HepG2 (cell line): Measurements from ENCODE around the gene ICAM3. TPM values are rescaled to one million over a fixed set of nuclear protein-coding genes. Genes with fewer than 3 reads are reported as not detected.
A peak's percentile ranks its signal among the peaks of the same experiment; 100 is the strongest.

Source experiments
- GPN1 ChIP-seq: sonication (generic); formaldehyde crosslinking; IDR thresholded peaks from 2 replicates; pipeline ENCODE4 v1.5.1; 2020; ENCODE audit warnings: missing genetic modification reagents, borderline replicate concordance
- HDAC2 ChIP-seq: sonication (generic); formaldehyde crosslinking; IDR thresholded peaks from 2 replicates; pipeline ENCODE4 v1.4.0; 2020; ENCODE audit warnings: missing genetic modification reagents
- HHEX ChIP-seq: IDR thresholded peaks from 2 replicates; pipeline ENCODE4 v1.6.1; 2016; ENCODE audit warnings: control low read depth
- IRF2 ChIP-seq: IDR thresholded peaks from 2 replicates; pipeline ENCODE4 v1.6.1; 2018; ENCODE audit warnings: missing genetic modification reagents, missing compliant biosample characterization
- ISX ChIP-seq: sonication (generic); formaldehyde crosslinking; conservative IDR thresholded peaks from 2 replicates; pipeline ENCODE4 v1.5.0; 2020; ENCODE audit warnings: missing genetic modification reagents
- JUN ChIP-seq: sonication (generic); formaldehyde crosslinking; IDR thresholded peaks from 2 replicates; pipeline ENCODE4 v1.4.0; 2020; ENCODE audit warnings: mild to moderate bottlenecking, missing genetic modification reagents
- MBD4 ChIP-seq: IDR thresholded peaks from 2 replicates; pipeline ENCODE4 v1.6.1; 2012; ENCODE audit warnings: low read length, inconsistent platforms, borderline replicate concordance
- NR2F6 ChIP-seq, 2 experiments: IDR thresholded peaks; 2 replicates each; pipeline ENCODE4 v1.6.1; 2016; ENCODE audit warnings: antibody characterized with exemption in 1 of 2, mild to moderate bottlenecking in 1 of 2
- PCBP2 ChIP-seq: fragments of 200-400 bp; formaldehyde crosslinking; optimal IDR thresholded peaks from 2 replicates; pipeline ENCODE3; 2018; ENCODE audit warnings: low read length, low read depth; ENCODE audit not compliant: poor library complexity, severe bottlenecking
- SP1 ChIP-seq, 2 experiments: fragments of 450-650 bp in 1 of 2; sonication (generic) in 1 of 2; formaldehyde crosslinking in 1 of 2; IDR thresholded peaks; 2 replicates each; pipeline versions ENCODE4 v1.4.0 to v1.6.1; 2016 to 2020; ENCODE audit warnings: missing genetic modification reagents in 1 of 2
- TCF7 ChIP-seq: sonication (generic); IDR thresholded peaks from 2 replicates; pipeline ENCODE4 v1.6.1; 2016; ENCODE audit warnings: antibody characterized with exemption, low read depth
- ZMYM2 ChIP-seq: sonication (generic); formaldehyde crosslinking; IDR thresholded peaks from 2 replicates; pipeline ENCODE4 v1.8.0; 2022; ENCODE audit warnings: mild to moderate bottlenecking, missing genetic modification reagents
- ZNF773 ChIP-seq: sonication (generic); formaldehyde crosslinking; IDR thresholded peaks from 2 replicates; pipeline ENCODE4 v1.4.0; 2020; ENCODE audit warnings: missing genetic modification reagents, borderline replicate concordance
- polyA plus RNA-seq, 8 experiments: library from polyadenylated mRNA; depleted of rRNA in 3 of 8; stranded (reverse) in 7 of 8; unstranded in 1 of 8; fragments of >200 nt; fragmentation: Illumina TruSeq in 4 of 8; extraction: Trizol in 4 of 8; gene quantifications; 2 replicates each; pipeline versions ENCODE4 v1.2.1 to v1.2.3, GENCODE V29; 2011 to 2016; ENCODE audit warnings: low read depth in 4 of 8, missing spikeins in 1 of 8, mixed read lengths in 1 of 8; ENCODE audit not compliant: insufficient read depth in 1 of 8
- total RNA-seq, 5 experiments: library from RNA; depleted of rRNA; stranded (reverse); fragments of >200 nt; fragmentation: Illumina TruSeq; extraction: Trizol; gene quantifications; 2 replicates each; pipeline ENCODE4 v1.2.3, GENCODE V29; 2016; ENCODE audit warnings: low read depth in 1 of 5
- TF ChIP-seq, protein P1 (sequence below): sonication (generic); formaldehyde crosslinking; IDR thresholded peaks from 2 replicates; pipeline ENCODE4 v1.4.0; 2020; ENCODE audit warnings: missing genetic modification reagents
- TF ChIP-seq, protein P2 (sequence below): sonication (generic); formaldehyde crosslinking; IDR thresholded peaks from 2 replicates; pipeline ENCODE4 v1.5.0; 2020; ENCODE audit warnings: mild to moderate bottlenecking, missing genetic modification reagents
- TF ChIP-seq, protein P3 (sequence below): sonication (generic); formaldehyde crosslinking; IDR thresholded peaks from 2 replicates; pipeline ENCODE4 v1.4.0; 2020; ENCODE audit warnings: missing genetic modification reagents, borderline replicate concordance
- TF ChIP-seq, protein P4 (sequence below): sonication (generic); formaldehyde crosslinking; IDR thresholded peaks from 2 replicates; pipeline ENCODE4 v1.5.0; 2020; ENCODE audit warnings: missing genetic modification reagents

Gene ICAM3
- total and polyA plus RNA-seq, 2 of the 13 experiments (the other 11 are each of a cell fraction or from before 2014, with no cell fraction given): 14.1 to 21.0 TPM

DNA sequence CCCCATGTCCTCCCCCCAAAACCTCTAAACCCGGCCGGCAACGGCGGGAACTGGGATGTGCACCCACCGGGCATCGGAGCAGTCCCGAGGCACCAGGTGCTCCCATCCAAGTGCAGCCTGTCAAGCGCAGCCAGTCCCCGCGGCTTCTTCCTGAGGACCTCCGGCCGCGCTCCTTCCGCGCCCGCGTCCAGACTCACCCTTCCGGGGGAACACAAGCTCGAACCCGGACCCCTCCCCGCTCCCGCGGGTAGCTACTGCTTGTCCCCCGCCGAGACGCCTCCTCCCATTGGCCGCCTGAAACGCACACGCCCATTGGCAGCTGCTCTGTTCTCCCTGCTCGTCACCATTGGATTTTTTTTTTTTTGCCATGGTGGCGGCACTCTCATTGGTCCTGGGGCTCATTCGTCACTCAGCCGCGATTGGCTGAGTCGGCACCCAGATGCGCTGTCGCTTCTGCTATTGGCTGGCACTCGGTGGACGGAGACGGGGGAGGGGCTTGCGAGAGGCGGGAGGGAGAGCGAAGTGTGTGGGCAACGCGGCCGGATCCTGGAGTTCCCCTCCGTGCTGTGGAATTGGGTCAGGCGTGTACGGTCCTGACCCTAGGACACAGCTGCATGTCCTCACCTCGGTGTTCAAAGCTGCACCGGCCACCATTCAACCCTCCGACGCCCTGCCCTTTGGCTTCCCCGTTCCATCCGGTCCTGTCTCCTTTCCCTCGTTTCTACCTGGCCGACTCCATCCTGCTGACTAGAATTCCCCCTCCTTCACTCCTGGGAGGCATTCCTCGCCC lies 41.1 kb upstream of the ICAM3 start, which contains the start of gene TYK2 (continued):
- TF ChIP-seq, protein P1, sequence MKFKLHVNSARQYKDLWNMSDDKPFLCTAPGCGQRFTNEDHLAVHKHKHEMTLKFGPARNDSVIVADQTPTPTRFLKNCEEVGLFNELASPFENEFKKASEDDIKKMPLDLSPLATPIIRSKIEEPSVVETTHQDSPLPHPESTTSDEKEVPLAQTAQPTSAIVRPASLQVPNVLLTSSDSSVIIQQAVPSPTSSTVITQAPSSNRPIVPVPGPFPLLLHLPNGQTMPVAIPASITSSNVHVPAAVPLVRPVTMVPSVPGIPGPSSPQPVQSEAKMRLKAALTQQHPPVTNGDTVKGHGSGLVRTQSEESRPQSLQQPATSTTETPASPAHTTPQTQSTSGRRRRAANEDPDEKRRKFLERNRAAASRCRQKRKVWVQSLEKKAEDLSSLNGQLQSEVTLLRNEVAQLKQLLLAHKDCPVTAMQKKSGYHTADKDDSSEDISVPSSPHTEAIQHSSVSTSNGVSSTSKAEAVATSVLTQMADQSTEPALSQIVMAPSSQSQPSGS: no peak; the same call in 1 of the 2 replicates
- TF ChIP-seq IRF2: peak; percentile 53; the same call in 1 of the 2 replicates
- no peak for TF ChIP-seq TCF7
- no peak for TF ChIP-seq ISX (CRISPR knock-in tag)
- TF ChIP-seq, protein P2, sequence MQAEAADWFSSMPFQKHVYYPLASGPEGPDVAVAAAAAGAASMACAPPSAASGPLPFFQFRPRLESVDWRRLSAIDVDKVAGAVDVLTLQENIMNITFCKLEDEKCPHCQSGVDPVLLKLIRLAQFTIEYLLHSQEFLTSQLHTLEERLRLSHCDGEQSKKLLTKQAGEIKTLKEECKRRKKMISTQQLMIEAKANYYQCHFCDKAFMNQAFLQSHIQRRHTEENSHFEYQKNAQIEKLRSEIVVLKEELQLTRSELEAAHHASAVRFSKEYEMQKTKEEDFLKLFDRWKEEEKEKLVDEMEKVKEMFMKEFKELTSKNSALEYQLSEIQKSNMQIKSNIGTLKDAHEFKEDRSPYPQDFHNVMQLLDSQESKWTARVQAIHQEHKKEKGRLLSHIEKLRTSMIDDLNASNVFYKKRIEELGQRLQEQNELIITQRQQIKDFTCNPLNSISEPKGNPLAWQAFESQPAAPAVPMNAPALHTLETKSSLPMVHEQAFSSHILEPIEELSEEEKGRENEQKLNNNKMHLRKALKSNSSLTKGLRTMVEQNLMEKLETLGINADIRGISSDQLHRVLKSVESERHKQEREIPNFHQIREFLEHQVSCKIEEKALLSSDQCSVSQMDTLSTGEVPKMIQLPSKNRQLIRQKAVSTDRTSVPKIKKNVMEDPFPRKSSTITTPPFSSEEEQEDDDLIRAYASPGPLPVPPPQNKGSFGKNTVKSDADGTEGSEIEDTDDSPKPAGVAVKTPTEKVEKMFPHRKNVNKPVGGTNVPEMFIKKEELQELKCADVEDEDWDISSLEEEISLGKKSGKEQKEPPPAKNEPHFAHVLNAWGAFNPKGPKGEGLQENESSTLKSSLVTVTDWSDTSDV (CRISPR knock-in tag): peak; percentile 76; the same call in 1 of the 2 replicates
- TF ChIP-seq HHEX (CRISPR knock-in tag): no peak; the same call in 1 of the 2 replicates
- TF ChIP-seq, protein P3, sequence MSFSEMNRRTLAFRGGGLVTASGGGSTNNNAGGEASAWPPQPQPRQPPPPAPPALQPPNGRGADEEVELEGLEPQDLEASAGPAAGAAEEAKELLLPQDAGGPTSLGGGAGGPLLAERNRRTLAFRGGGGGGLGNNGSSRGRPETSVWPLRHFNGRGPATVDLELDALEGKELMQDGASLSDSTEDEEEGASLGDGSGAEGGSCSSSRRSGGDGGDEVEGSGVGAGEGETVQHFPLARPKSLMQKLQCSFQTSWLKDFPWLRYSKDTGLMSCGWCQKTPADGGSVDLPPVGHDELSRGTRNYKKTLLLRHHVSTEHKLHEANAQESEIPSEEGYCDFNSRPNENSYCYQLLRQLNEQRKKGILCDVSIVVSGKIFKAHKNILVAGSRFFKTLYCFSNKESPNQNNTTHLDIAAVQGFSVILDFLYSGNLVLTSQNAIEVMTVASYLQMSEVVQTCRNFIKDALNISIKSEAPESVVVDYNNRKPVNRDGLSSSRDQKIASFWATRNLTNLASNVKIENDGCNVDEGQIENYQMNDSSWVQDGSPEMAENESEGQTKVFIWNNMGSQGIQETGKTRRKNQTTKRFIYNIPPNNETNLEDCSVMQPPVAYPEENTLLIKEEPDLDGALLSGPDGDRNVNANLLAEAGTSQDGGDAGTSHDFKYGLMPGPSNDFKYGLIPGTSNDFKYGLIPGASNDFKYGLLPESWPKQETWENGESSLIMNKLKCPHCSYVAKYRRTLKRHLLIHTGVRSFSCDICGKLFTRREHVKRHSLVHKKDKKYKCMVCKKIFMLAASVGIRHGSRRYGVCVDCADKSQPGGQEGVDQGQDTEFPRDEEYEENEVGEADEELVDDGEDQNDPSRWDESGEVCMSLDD (CRISPR knock-in tag): 0 out of 2 replicates have a peak, but pooled peaks have one; percentile 25
- TF ChIP-seq PCBP2: no peak
- TF ChIP-seq HDAC2 (CRISPR knock-in tag): peak; percentile 52
- no peak for TF ChIP-seq MBD4
- TF ChIP-seq, protein P4, sequence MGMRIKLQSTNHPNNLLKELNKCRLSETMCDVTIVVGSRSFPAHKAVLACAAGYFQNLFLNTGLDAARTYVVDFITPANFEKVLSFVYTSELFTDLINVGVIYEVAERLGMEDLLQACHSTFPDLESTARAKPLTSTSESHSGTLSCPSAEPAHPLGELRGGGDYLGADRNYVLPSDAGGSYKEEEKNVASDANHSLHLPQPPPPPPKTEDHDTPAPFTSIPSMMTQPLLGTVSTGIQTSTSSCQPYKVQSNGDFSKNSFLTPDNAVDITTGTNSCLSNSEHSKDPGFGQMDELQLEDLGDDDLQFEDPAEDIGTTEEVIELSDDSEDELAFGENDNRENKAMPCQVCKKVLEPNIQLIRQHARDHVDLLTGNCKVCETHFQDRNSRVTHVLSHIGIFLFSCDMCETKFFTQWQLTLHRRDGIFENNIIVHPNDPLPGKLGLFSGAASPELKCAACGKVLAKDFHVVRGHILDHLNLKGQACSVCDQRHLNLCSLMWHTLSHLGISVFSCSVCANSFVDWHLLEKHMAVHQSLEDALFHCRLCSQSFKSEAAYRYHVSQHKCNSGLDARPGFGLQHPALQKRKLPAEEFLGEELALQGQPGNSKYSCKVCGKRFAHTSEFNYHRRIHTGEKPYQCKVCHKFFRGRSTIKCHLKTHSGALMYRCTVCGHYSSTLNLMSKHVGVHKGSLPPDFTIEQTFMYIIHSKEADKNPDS (CRISPR knock-in tag): no peak
- no peak for TF ChIP-seq SP1 (IDR thresholded peaks at IDR 0.05)
- peak; percentile 82 for TF ChIP-seq SP1 (CRISPR knock-in tag; IDR thresholded peaks at IDR 0.05)
- TF ChIP-seq ZNF773 (CRISPR knock-in tag): no peak
- no peak for TF ChIP-seq GPN1 (CRISPR knock-in tag)
- TF ChIP-seq JUN (CRISPR knock-in tag): no peak
- peak; percentile 76; the same call in 1 of the 2 replicates for TF ChIP-seq ZMYM2 (CRISPR knock-in tag)
- TF ChIP-seq NR2F6 (IDR thresholded peaks at IDR 0.05): no peak
- TF ChIP-seq NR2F6 (CRISPR knock-in tag; IDR thresholded peaks at IDR 0.05): no peak; the same call in 1 of the 2 replicates
